ENCODE data around the gene ADSS2. TPM values are rescaled to one million over a fixed set of nuclear protein-coding genes. Genes with fewer than 3 reads are reported as not detected.

ADSS2 gene
- total RNA-seq, 4 donors from 2014 or later, result 8.7 to 51.5 (median 40.4) TPM

GRCh38 chr1:244400974-244401373 is 50.7 kb downstream of the ADSS2 start:
- no peak for TF ChIP-seq CTCF (IDR thresholded peaks at IDR 0.05)
- TF ChIP-seq POLR2A (IDR thresholded peaks at IDR 0.05), result no peak
- DNase-seq, result no peak
- no peak overlapping the region for H3K4me3 ChIP-seq
- intact Hi-C loops (cut with DNase I; ENCODE audit: low total_unique reads), result no loop called here
- no peaks in the 10 kb centered on the region for H3K4me1 ChIP-seq
- H3K36me3 ChIP-seq, result no peaks in the 10 kb centered on the region
- peaks cover 0 to 23% of the 10 kb centered on the region in 2 donors for H3K9me3 ChIP-seq
- H3K27ac ChIP-seq, result no peak overlapping the region
- H3K27me3 ChIP-seq, result no peaks in the 10 kb centered on the region

GRCh38 chr1:244397131-244397530 is 54.6 kb downstream of the ADSS2 start:
- H3K27ac ChIP-seq, result no peak overlapping the region
- intact Hi-C loops (cut with DNase I; ENCODE audit: low total_unique reads), result no loop called here
- no peaks in the 10 kb centered on the region for H3K4me1 ChIP-seq
- H3K27me3 ChIP-seq, result no peaks in the 10 kb centered on the region
- no peak for DNase-seq
- TF ChIP-seq POLR2A (IDR thresholded peaks at IDR 0.05) (no peak), CTCF (IDR thresholded peaks at IDR 0.05) (no peak)
- no peak overlapping the region for H3K4me3 ChIP-seq
- H3K36me3 ChIP-seq, result no peaks in the 10 kb centered on the region
- peaks cover 0 to 14% of the 10 kb centered on the region in 2 donors for H3K9me3 ChIP-seq

- no peak for DNase-seq
- no peak overlapping the region for H3K27ac ChIP-seq
- peaks cover 0 to 3% of the 10 kb centered on the region in 2 donors for H3K9me3 ChIP-seq
- no peaks in the 10 kb centered on the region for H3K4me1 ChIP-seq
- TF ChIP-seq CTCF (IDR thresholded peaks at IDR 0.05) (no peak), POLR2A (IDR thresholded peaks at IDR 0.05) (no peak)
- H3K4me3 ChIP-seq, result no peak overlapping the region
- no peaks in the 10 kb centered on the region for H3K36me3 ChIP-seq
- H3K27me3 ChIP-seq, result no peaks in the 10 kb centered on the region
- intact Hi-C loops (cut with DNase I; ENCODE audit: low total_unique reads), result no loop called here
Measured at GRCh38 chr1:244395965-244396364, 55.7 kb downstream of the ADSS2 start.

- intact Hi-C loops (cut with DNase I; ENCODE audit: low total_unique reads), result no loop called here
- H3K4me3 ChIP-seq, result no peak overlapping the region
- H3K27ac ChIP-seq, result no peak overlapping the region
- H3K4me1 ChIP-seq, result no peaks in the 10 kb centered on the region
- DNase-seq, result no peak
- no peak for TF ChIP-seq POLR2A (IDR thresholded peaks at IDR 0.05)
- no peak for TF ChIP-seq CTCF (IDR thresholded peaks at IDR 0.05)
- no peaks in the 10 kb centered on the region for H3K36me3 ChIP-seq
- H3K27me3 ChIP-seq, result no peaks in the 10 kb centered on the region
- H3K9me3 ChIP-seq, result no peaks in the 10 kb centered on the region
Measured at GRCh38 chr1:244394826-244395765, 56.6 kb downstream of the ADSS2 start.

GRCh38 chr1:244394346-244394745 is 57.4 kb downstream of the ADSS2 start:
- Histone ChIP-seq H3K27ac (no peak overlapping the region), H3K27me3 (no peaks in the 10 kb centered on the region), H3K4me3 (no peak overlapping the region), H3K9me3 (no peaks in the 10 kb centered on the region), H3K4me1 (no peaks in the 10 kb centered on the region), H3K36me3 (no peaks in the 10 kb centered on the region)
- no peak for TF ChIP-seq POLR2A (IDR thresholded peaks at IDR 0.05)
- TF ChIP-seq CTCF (IDR thresholded peaks at IDR 0.05), result no peak
- intact Hi-C loops (cut with DNase I; ENCODE audit: low total_unique reads), result no loop called here
- DNase-seq, result no peak
